Trophoblast cell (in vitro differentiated cells and primary cell): ENCODE results near the gene SFI1.

Experiments
- DNase-seq, 2 donors: peaks; one replicate each; pipeline ENCODE4 v3.0.0-alpha.2; 2016
- H2AFZ ChIP-seq: 2 replicates; pipeline ENCODE4 v1.6.1; 2013; ENCODE audit warnings: low read length, moderate library complexity, mild to moderate bottlenecking; ENCODE audit not compliant: insufficient read depth, poor library complexity
- H2AK5ac ChIP-seq: 2 replicates; pipeline ENCODE4 v1.6.1; 2013; ENCODE audit warnings: mild to moderate bottlenecking, low read length
- H2BK120ac ChIP-seq: 2 replicates; pipeline ENCODE4 v1.6.1; 2013; ENCODE audit warnings: low read length, mild to moderate bottlenecking, moderate library complexity; ENCODE audit not compliant: insufficient read depth, poor library complexity
- H2BK12ac ChIP-seq: 2 replicates; pipeline ENCODE4 v1.6.1; 2013; ENCODE audit warnings: mild to moderate bottlenecking, low read length, moderate library complexity
- H2BK5ac ChIP-seq: 2 replicates; pipeline ENCODE4 v1.6.1; 2013; ENCODE audit warnings: low read length, low read depth, moderate library complexity, mild to moderate bottlenecking; ENCODE audit not compliant: poor library complexity
- H3K14ac ChIP-seq: 2 replicates; pipeline ENCODE4 v1.6.1; 2013; ENCODE audit warnings: mild to moderate bottlenecking, low read length
- H3K18ac ChIP-seq: 2 replicates; pipeline ENCODE4 v1.6.1; 2013; ENCODE audit warnings: mild to moderate bottlenecking, low read length
- H3K23ac ChIP-seq: 2 replicates; pipeline ENCODE4 v1.6.1; 2013; ENCODE audit warnings: low read length
- H3K27ac ChIP-seq: 2 replicates; pipeline ENCODE4 v1.5.1; 2013; ENCODE audit warnings: low read depth, mild to moderate bottlenecking, inconsistent platforms, low read length, moderate library complexity
- H3K27me3 ChIP-seq: 2 replicates; pipeline ENCODE4 v1.6.1; 2013; ENCODE audit warnings: inconsistent platforms, mild to moderate bottlenecking, low read length, moderate library complexity; ENCODE audit not compliant: insufficient read depth
- H3K36me3 ChIP-seq, 2 experiments: 1 replicate in 1 of 2; 2 replicates in 1 of 2; pipeline ENCODE4 v1.6.1; 2013; ENCODE audit warnings: low read length in 2 of 2, mild to moderate bottlenecking in 2 of 2, moderate library complexity in 1 of 2; ENCODE audit not compliant: insufficient read depth in 2 of 2, control insufficient read depth in 1 of 2
- H3K4ac ChIP-seq: 2 replicates; pipeline ENCODE4 v1.6.1; 2013; ENCODE audit warnings: low read depth, mild to moderate bottlenecking, low read length, moderate library complexity
- H3K4me1 ChIP-seq, 2 experiments: 1 replicate in 1 of 2; 2 replicates in 1 of 2; pipeline ENCODE4 v1.6.1; 2013; ENCODE audit warnings: low read length in 2 of 2, mild to moderate bottlenecking in 2 of 2, moderate library complexity in 1 of 2; ENCODE audit not compliant: insufficient read depth in 2 of 2, control insufficient read depth in 1 of 2
- H3K4me2 ChIP-seq: 2 replicates; pipeline ENCODE4 v1.6.1; 2013; ENCODE audit warnings: inconsistent platforms, mild to moderate bottlenecking, low read length, moderate library complexity
- H3K4me3 ChIP-seq: 2 replicates; pipeline ENCODE4 v1.5.1; 2013; ENCODE audit warnings: mild to moderate bottlenecking, low read depth, low read length, inconsistent platforms
- H3K79me1 ChIP-seq: one replicate; pipeline ENCODE4 v1.6.1; 2013; ENCODE audit warnings: low read length
- H3K79me2 ChIP-seq: 2 replicates; pipeline ENCODE4 v1.6.1; 2013; ENCODE audit warnings: low read length, mild to moderate bottlenecking; ENCODE audit not compliant: control insufficient read depth, insufficient read depth, poor library complexity
- H3K9ac ChIP-seq: 2 replicates; pipeline ENCODE4 v1.6.1; 2013; ENCODE audit warnings: mild to moderate bottlenecking, low read length
- H3K9me3 ChIP-seq: 2 replicates; pipeline ENCODE4 v1.6.1; 2013; ENCODE audit warnings: low read depth, mild to moderate bottlenecking, control low read depth, inconsistent platforms, low read length; ENCODE audit not compliant: insufficient read depth
- H4K12ac ChIP-seq: 2 replicates; pipeline ENCODE4 v1.6.1; 2013; ENCODE audit warnings: low read depth, mild to moderate bottlenecking, low read length, moderate library complexity
- H4K8ac ChIP-seq: 2 replicates; pipeline ENCODE4 v1.6.1; 2013; ENCODE audit warnings: low read depth, mild to moderate bottlenecking, low read length, moderate library complexity
- H4K91ac ChIP-seq: one replicate; pipeline ENCODE4 v1.6.1; 2013; ENCODE audit warnings: low read depth, mild to moderate bottlenecking, low read length, moderate library complexity
- WGBS: extraction: QIAGEN DNeasy Blood & Tissue Kit; methylation state at CpG from one replicate; pipeline ENCODE4 v1.1.7; 2013; ENCODE audit warnings: missing lambda C conversion rate; ENCODE audit not compliant: insufficient read length, insufficient coverage; ENCODE audit errors: extremely low coverage; 5-methylcytosine and 5-hydroxymethylcytosine counted together

Gene SFI1

DNA sequence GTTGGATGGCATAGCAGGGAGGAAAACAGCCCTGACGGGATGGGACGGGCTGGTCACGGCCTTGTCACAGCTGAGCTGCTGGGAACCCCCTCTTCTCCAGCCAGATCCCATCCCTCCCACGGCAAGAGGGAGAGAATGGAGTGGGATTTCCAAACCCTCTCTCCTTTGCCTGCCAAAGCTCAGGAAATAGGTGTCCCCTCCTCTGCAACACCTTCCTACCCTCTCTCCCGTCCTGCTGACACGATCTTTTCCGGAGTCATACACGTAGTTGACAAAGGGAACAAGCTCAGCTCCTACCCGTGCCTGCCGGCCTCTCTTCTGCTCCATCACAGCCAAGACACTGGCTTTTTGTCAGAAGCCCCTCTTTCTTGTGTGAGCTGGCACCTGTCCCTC lies 117.6 kb downstream of the SFI1 start:
- Histone ChIP-seq H3K4me2 (no peak overlapping the region), H3K14ac (no peak overlapping the region), H3K79me2 (no peaks in the 10 kb centered on the region), H2BK12ac (no peak overlapping the region), H3K4me3 (no peak overlapping the region), H3K79me1 (no peaks in the 10 kb centered on the region), H3K27me3 (no peaks in the 10 kb centered on the region), H2AFZ (no peak overlapping the region), H2AK5ac (peak overlapping the region; percentile 13), H2BK5ac (no peak overlapping the region), H3K18ac (no peak overlapping the region), H4K12ac (peak overlapping the region; percentile 38), H3K36me3 (peaks cover 17 to 28% of the 10 kb centered on the region in 2 experiments), H3K4me1 (peaks cover 17 to 22% of the 10 kb centered on the region in 2 experiments), H3K23ac (no peak overlapping the region), H3K4ac (no peak overlapping the region), H3K27ac (no peak overlapping the region), H3K9ac (no peak overlapping the region), H4K91ac (no peak overlapping the region), H2BK120ac (no peak overlapping the region), H3K9me3 (peaks cover 2% of the 10 kb centered on the region), H4K8ac (no peak overlapping the region)
- no peak for DNase-seq
- WGBS: no CpG with 5 or more reads among the region's 10 CpGs

DNA sequence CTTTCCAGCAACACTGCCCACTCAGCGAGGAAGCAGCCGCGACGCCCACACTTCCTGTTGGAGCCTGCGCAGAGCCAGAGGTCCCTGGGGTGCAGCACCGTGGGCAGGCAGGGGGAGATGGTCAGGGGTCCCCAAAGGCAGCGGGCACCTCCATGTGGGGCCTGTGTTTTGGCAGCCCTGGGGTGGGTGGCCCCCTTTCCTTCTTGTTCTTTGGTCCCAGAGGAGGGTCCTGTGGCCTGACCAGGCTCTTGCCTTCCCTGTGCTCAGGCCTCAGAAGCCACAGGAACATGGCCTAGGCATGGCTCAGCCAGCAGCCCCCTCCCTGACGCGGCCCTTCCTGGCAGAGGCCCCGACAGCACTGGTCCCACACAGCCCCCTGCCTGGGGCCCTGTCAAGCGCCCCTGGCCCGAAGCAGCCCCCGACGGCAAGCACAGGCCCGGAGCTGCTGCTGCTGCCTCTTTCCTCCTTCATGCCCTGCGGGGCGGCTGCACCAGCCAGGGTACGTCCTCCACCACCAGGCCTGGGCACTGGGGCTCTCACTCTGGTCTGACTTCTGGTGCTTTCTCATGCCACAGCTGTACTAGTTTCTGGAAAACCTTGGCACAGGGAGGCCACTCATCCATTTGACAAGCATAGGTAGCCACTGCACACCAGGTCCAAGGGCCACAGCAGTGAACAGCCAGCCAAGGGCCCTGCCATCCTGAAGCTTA lies 118.6 kb downstream of the SFI1 start:
- Histone ChIP-seq H3K4ac (no peak overlapping the region), H3K14ac (peak overlapping the region; percentile 17), H4K91ac (no peak overlapping the region), H3K23ac (no peak overlapping the region), H3K18ac (no peak overlapping the region), H4K8ac (peak overlapping the region; percentile 0), H3K27ac (no peak overlapping the region), H3K27me3 (no peaks in the 10 kb centered on the region), H3K79me1 (no peaks in the 10 kb centered on the region), H4K12ac (no peak overlapping the region), H3K9me3 (peaks cover 2% of the 10 kb centered on the region), H3K36me3 (peaks cover 27 to 39% of the 10 kb centered on the region in 2 experiments), H3K9ac (no peak overlapping the region), H2BK5ac (no peak overlapping the region), H2BK120ac (no peak overlapping the region), H2BK12ac (no peak overlapping the region), H3K4me3 (no peak overlapping the region), H3K79me2 (no peaks in the 10 kb centered on the region), H3K4me2 (no peak overlapping the region), H2AFZ (no peak overlapping the region), H3K4me1 (peaks cover 17 to 24% of the 10 kb centered on the region in 2 experiments), H2AK5ac (no peak overlapping the region)
- no CpG with 5 or more reads among the region's 18 CpGs for WGBS
- no peak for DNase-seq

DNA sequence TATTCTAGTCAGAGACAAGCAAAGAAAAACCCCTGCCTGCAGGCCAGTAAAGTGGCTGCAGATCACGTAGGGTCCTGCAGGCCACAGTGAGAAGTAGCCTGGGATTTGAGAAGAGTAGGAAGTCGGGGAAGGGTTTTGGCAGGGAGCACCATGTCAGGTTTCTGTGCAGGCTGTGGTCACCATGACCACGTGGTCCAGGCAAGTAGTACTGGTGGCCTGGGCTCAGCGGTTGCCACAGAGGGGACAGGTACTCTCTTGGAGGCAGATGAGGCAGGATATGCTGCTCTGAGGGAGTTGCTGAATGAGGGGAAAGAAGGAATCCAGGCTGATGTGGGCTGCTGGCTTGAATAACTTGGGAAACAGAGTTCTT lies 119.1 kb downstream of the SFI1 start:
- H3K4me3 ChIP-seq: no peak overlapping the region
- H2BK120ac ChIP-seq: no peak overlapping the region
- H3K9ac ChIP-seq: no peak overlapping the region
- H3K23ac ChIP-seq: no peak overlapping the region
- no peak overlapping the region for H3K18ac ChIP-seq
- no peaks in the 10 kb centered on the region for H3K79me2 ChIP-seq
- peaks cover 17 to 24% of the 10 kb centered on the region in 2 experiments for H3K4me1 ChIP-seq
- no peak overlapping the region for H4K12ac ChIP-seq
- no peak overlapping the region for H2AK5ac ChIP-seq
- WGBS: no CpG with 5 or more reads among the region's 4 CpGs
- H3K27ac ChIP-seq: peak overlapping the region; percentile 7
- DNase-seq: no peak
- H2BK12ac ChIP-seq: no peak overlapping the region
- no peaks in the 10 kb centered on the region for H3K27me3 ChIP-seq
- H4K91ac ChIP-seq: no peak overlapping the region
- no peak overlapping the region for H2BK5ac ChIP-seq
- peaks cover 2% of the 10 kb centered on the region for H3K9me3 ChIP-seq
- no peak overlapping the region for H3K4ac ChIP-seq
- peaks cover 33 to 44% of the 10 kb centered on the region in 2 experiments for H3K36me3 ChIP-seq
- H2AFZ ChIP-seq: no peak overlapping the region
- no peak overlapping the region for H4K8ac ChIP-seq
- H3K14ac ChIP-seq: no peak overlapping the region
- no peak overlapping the region for H3K4me2 ChIP-seq
- H3K79me1 ChIP-seq: no peaks in the 10 kb centered on the region

DNA sequence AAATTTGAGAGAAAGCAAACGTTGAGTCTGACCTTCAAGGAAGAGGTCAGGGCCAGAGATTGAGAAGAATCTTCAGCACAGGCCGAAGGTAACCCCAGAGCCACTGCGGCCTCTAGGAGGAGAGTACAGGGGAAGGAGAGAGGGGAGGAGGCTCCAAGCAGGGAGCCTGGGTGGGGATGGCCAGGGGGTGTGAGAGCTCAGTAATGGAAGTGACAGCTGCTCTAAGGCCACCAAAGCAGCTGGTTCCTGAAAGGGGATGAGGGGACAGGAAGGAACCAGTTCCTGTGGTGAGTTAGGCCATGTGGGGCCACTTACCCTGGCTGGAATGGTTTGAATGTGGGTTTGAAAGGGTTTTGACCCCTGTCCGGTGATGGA lies 119.6 kb downstream of the SFI1 start:
- H3K27ac ChIP-seq: no peak overlapping the region
- peaks cover 14 to 24% of the 10 kb centered on the region in 2 experiments for H3K4me1 ChIP-seq
- no peaks in the 10 kb centered on the region for H3K79me2 ChIP-seq
- no peak overlapping the region for H2AK5ac ChIP-seq
- H4K8ac ChIP-seq: no peak overlapping the region
- no peaks in the 10 kb centered on the region for H3K79me1 ChIP-seq
- H3K9ac ChIP-seq: no peak overlapping the region
- no peak overlapping the region for H3K18ac ChIP-seq
- no peaks in the 10 kb centered on the region for H3K27me3 ChIP-seq
- H3K23ac ChIP-seq: no peak overlapping the region
- no peak overlapping the region for H4K91ac ChIP-seq
- no peak for DNase-seq
- H2BK5ac ChIP-seq: no peak overlapping the region
- no peak overlapping the region for H3K4me2 ChIP-seq
- no peak overlapping the region for H2AFZ ChIP-seq
- H3K14ac ChIP-seq: no peak overlapping the region
- no CpG with 5 or more reads among the region's 4 CpGs for whole genome bisulfite sequencing
- no peak overlapping the region for H3K4me3 ChIP-seq
- peaks cover 37 to 48% of the 10 kb centered on the region in 2 experiments for H3K36me3 ChIP-seq
- H3K4ac ChIP-seq: no peak overlapping the region
- no peak overlapping the region for H2BK12ac ChIP-seq
- no peak overlapping the region for H4K12ac ChIP-seq
- no peak overlapping the region for H2BK120ac ChIP-seq
- H3K9me3 ChIP-seq: peaks cover 2% of the 10 kb centered on the region
